HFFc6 (cell line): ENCODE results near the gene SLC12A9. TPM values are rescaled to one million over a fixed set of nuclear protein-coding genes. Genes with fewer than 3 reads are reported as not detected.
"Not testable (repeated sequence)": the region's sequence is repeated elsewhere in the genome, so short reads cannot be mapped to it uniquely, and the experiment has no call there.

ENCODE experiments used
- DNase-seq: peaks from one replicate; pipeline ENCODE4 v3.0.0-alpha.2; 2018
- H3K27ac Mint-ChIP-seq: 2 replicates; pipeline ENCODE4 v1.8.0; 2020; ENCODE audit warnings: mild to moderate bottlenecking, mixed read lengths
- H3K27me3 Mint-ChIP-seq: 2 replicates; pipeline ENCODE4 v1.8.0; 2021; ENCODE audit warnings: mild to moderate bottlenecking, moderate library complexity, mixed read lengths; ENCODE audit not compliant: insufficient read depth
- H3K36me3 Mint-ChIP-seq: 2 replicates; pipeline ENCODE4 v1.8.0; 2021; ENCODE audit warnings: low read depth, mixed read lengths
- H3K4me1 Mint-ChIP-seq: 2 replicates; pipeline ENCODE4 v1.8.0; 2020; ENCODE audit warnings: low read depth, mixed read lengths
- H3K4me3 Mint-ChIP-seq: 2 replicates; pipeline ENCODE4 v1.8.0; 2020; ENCODE audit warnings: mild to moderate bottlenecking, moderate library complexity, mixed read lengths
- H3K9me3 Mint-ChIP-seq: 2 replicates; pipeline ENCODE4 v1.8.0; 2020; ENCODE audit warnings: mild to moderate bottlenecking, mixed read lengths
- CTCF ChIP-seq: fragments of 200-600 bp; sonication (generic); IDR thresholded peaks from 2 replicates; pipeline ENCODE4 v1.5.0; 2021; ENCODE audit warnings: antibody characterized with exemption, mild to moderate bottlenecking
- total RNA-seq, 6 experiments: library from RNA; stranded (reverse); fragmentation: NEBNext Ultra II Directional; extraction: Animal tissue kit (Norgen Biotek cat#: 25700); gene quantifications; 2 replicates in 1 of 6; 3 replicates in 5 of 6; pipeline ENCODE4 v1.2.3, GENCODE V29; 2021

The SLC12A9 gene
- total RNA-seq, 6 experiments from 2014 or later: 19.3 to 26.2 (median 21.7) TPM

- peaks cover 4% of the 10 kb centered on the region for H3K27me3 Mint-ChIP-seq
- DNase-seq: no peak
- peaks cover 31% of the 10 kb centered on the region for H3K4me1 Mint-ChIP-seq
- no peak for TF ChIP-seq CTCF
- peaks cover 10% of the 10 kb centered on the region for H3K36me3 Mint-ChIP-seq
- H3K4me3 Mint-ChIP-seq: no peak overlapping the region
- H3K9me3 Mint-ChIP-seq: no peaks in the 10 kb centered on the region
- no peak overlapping the region for H3K27ac Mint-ChIP-seq
These were observed 46.2 kb upstream of the SLC12A9 start for GRCh38 chr7:100806276-100806675.

- H3K9me3 Mint-ChIP-seq, DNase-seq, H3K27ac Mint-ChIP-seq, H3K27me3 Mint-ChIP-seq, H3K4me3 Mint-ChIP-seq: not testable (repeated sequence)
- Mint-ChIP-seq H3K36me3 (peaks cover 10% of the 10 kb centered on the region), H3K4me1 (peaks cover 25% of the 10 kb centered on the region)
These were observed 45.6 kb upstream of the SLC12A9 start for GRCh38 chr7:100806883-100807282.

- Mint-ChIP-seq H3K9me3 (no peaks in the 10 kb centered on the region), H3K36me3 (peaks cover 10% of the 10 kb centered on the region), H3K27me3 (peaks cover 4% of the 10 kb centered on the region), H3K4me3 (no peak overlapping the region), H3K27ac (no peak overlapping the region), H3K4me1 (peaks cover 11% of the 10 kb centered on the region)
- TF ChIP-seq CTCF: no peak
- no peak for DNase-seq
These were observed 44.1 kb upstream of the SLC12A9 start for GRCh38 chr7:100808354-100808875.

GRCh38 chr7:100811480-100811879 is 41.0 kb upstream of the SLC12A9 start:
- H3K4me3 Mint-ChIP-seq: no peak overlapping the region
- no peaks in the 10 kb centered on the region for H3K9me3 Mint-ChIP-seq
- peaks cover 6% of the 10 kb centered on the region for H3K27me3 Mint-ChIP-seq
- no peak for TF ChIP-seq CTCF
- no peaks in the 10 kb centered on the region for H3K4me1 Mint-ChIP-seq
- no peak overlapping the region for H3K27ac Mint-ChIP-seq
- DNase-seq: no peak
- peaks cover 6% of the 10 kb centered on the region; the same call in 1 of the 2 replicates for H3K36me3 Mint-ChIP-seq

- Mint-ChIP-seq H3K27me3 (peaks cover 4% of the 10 kb centered on the region), H3K27ac (no peak overlapping the region), H3K4me1 (no peaks in the 10 kb centered on the region), H3K4me3 (no peak overlapping the region), H3K36me3 (peaks cover 6% of the 10 kb centered on the region; the same call in 1 of the 2 replicates), H3K9me3 (no peaks in the 10 kb centered on the region)
- DNase-seq: no peak
- no peak for TF ChIP-seq CTCF
These were observed 39.8 kb upstream of the SLC12A9 start for GRCh38 chr7:100812729-100813128.

- not testable (repeated sequence) for H3K4me1 Mint-ChIP-seq, DNase-seq, H3K9me3 Mint-ChIP-seq, H3K27me3 Mint-ChIP-seq, H3K36me3 Mint-ChIP-seq, H3K27ac Mint-ChIP-seq, H3K4me3 Mint-ChIP-seq
These were observed 36.0 kb upstream of the SLC12A9 start for GRCh38 chr7:100816515-100816914.

- Mint-ChIP-seq H3K27me3 (peaks cover 2% of the 10 kb centered on the region), H3K4me3 (no peak overlapping the region), H3K9me3 (no peaks in the 10 kb centered on the region), H3K27ac (no peak overlapping the region), H3K4me1 (no peaks in the 10 kb centered on the region), H3K36me3 (no peaks in the 10 kb centered on the region)
- no peak for DNase-seq
- no peak for TF ChIP-seq CTCF
These were observed 35.4 kb upstream of the SLC12A9 start for GRCh38 chr7:100817097-100817496.
